PFSK-1 (cell line): Measurements from ENCODE around the gene CARTPT.

Experiments used
- FOXP2 ChIP-seq: optimal IDR thresholded peaks from 2 replicates; pipeline ENCODE3; 2011; ENCODE audit warnings: borderline replicate concordance, control low read depth, inconsistent platforms; ENCODE audit not compliant: insufficient read depth; ENCODE audit errors: extremely low read length, extremely low read depth
- POLR2AphosphoS5 ChIP-seq: IDR thresholded peaks from 2 replicates; pipeline ENCODE4 v1.6.1; 2012; ENCODE audit warnings: low read depth, mild to moderate bottlenecking, control low read depth, low read length, moderate library complexity
- REST ChIP-seq, 2 experiments: IDR thresholded peaks; 2 replicates each; pipeline versions ENCODE4 v1.6.1 to v1.8.0; 2011 to 2012; ENCODE audit warnings: low read depth in 2 of 2, low read length in 2 of 2, control low read depth in 1 of 2, inconsistent platforms in 1 of 2, mild to moderate bottlenecking in 1 of 2, moderate library complexity in 1 of 2; ENCODE audit not compliant: insufficient read depth in 1 of 2
- SIN3A ChIP-seq: IDR thresholded peaks from 2 replicates; pipeline ENCODE4 v1.6.1; 2012; ENCODE audit warnings: mild to moderate bottlenecking, low read length, moderate library complexity, borderline replicate concordance; ENCODE audit not compliant: insufficient read depth
- TAF1 ChIP-seq: IDR thresholded peaks from 2 replicates; pipeline ENCODE4 v1.6.1; 2012; ENCODE audit warnings: low read length, control low read depth, borderline replicate concordance; ENCODE audit not compliant: insufficient read depth

The CARTPT gene

GRCh38 chr5:71738662-71739361, 19.7 kb downstream of the CARTPT start:
- TF ChIP-seq SIN3A (no peak), FOXP2 (no peak), TAF1 (no peak), REST (IDR thresholded peaks at IDR 0.05; ENCODE audit: insufficient read depth in 1 of 2, low read depth in 2 of 2, low read length in 2 of 2) (no peak), POLR2AphosphoS5 (no peak)

- TF ChIP-seq FOXP2 (no peak), REST (IDR thresholded peaks at IDR 0.05; ENCODE audit: insufficient read depth in 1 of 2, low read depth in 2 of 2, low read length in 2 of 2) (no peak), POLR2AphosphoS5 (no peak), SIN3A (no peak), TAF1 (no peak)
These were observed 21.1 kb downstream of the CARTPT start for GRCh38 chr5:71740015-71740753.

GRCh38 chr5:71743155-71743554, 24.1 kb downstream of the CARTPT start:
- TF ChIP-seq SIN3A: no peak; the same call in 1 of the 2 replicates
- TF ChIP-seq REST (IDR thresholded peaks at IDR 0.05; ENCODE audit: insufficient read depth in 1 of 2, low read depth in 2 of 2, low read length in 2 of 2): peak; percentile 49 to 88; a peak in 3 of 4 replicates

GRCh38 chr5:71744009-71744790, 25.1 kb downstream of the CARTPT start:
- TF ChIP-seq REST (IDR thresholded peaks at IDR 0.05; ENCODE audit: insufficient read depth in 1 of 2, low read depth in 2 of 2, low read length in 2 of 2) (no peak), SIN3A (no peak), TAF1 (no peak), FOXP2 (no peak), POLR2AphosphoS5 (no peak)
